Mucosa of descending colon (tissue), 3 donors: ENCODE measurements around the gene SRD5A1. TPM values are rescaled to one million over a fixed set of nuclear protein-coding genes. Genes with fewer than 3 reads are reported as not detected.

Experiments used
- ATAC-seq: fragments of 200-7000 bp; cut with Tn5 transposase; one replicate; pipeline ENCODE4 v1.9.1; 2020; ENCODE audit warnings: mild to moderate bottlenecking, moderate library complexity
- DNase-seq, 3 donors: peaks; one replicate each; pipeline ENCODE4 v3.0.0-alpha.2; 2020
- H3K36me3 ChIP-seq: fragments of 200-600 bp; one replicate; pipeline ENCODE4 v1.8.0; 2021; ENCODE audit warnings: low read depth, mild to moderate bottlenecking
- H3K4me1 ChIP-seq: fragments of 200-600 bp; one replicate; pipeline ENCODE4 v1.8.0; 2021; ENCODE audit warnings: low read depth, mild to moderate bottlenecking
- H3K4me3 ChIP-seq: fragments of 200-600 bp; one replicate; pipeline ENCODE4 v1.8.0; 2021; ENCODE audit warnings: mild to moderate bottlenecking
- H3K9me3 ChIP-seq: fragments of 200-600 bp; one replicate; pipeline ENCODE4 v1.8.0; 2021; ENCODE audit warnings: mild to moderate bottlenecking
- intact Hi-C, 2 donors: fragments of 100-400 bp; cut with DNase I in 1 of 2; cut with micrococcal nuclease in 1 of 2; formaldehyde crosslinking; loops; one replicate each; pipeline versions ENCODE4 v1.11.0 to v1.11.1; 2022; cut with DNase I, micrococcal nuclease
- total RNA-seq, 3 donors: library from RNA; stranded (reverse); fragmentation: NEBNext Ultra II Directional in 2 of 3; extraction: Animal tissue kit (Norgen Biotek cat#: 25700) in 2 of 3; gene quantifications; one replicate each; pipeline versions ENCODE4 v1.2.1 to v1.2.4, GENCODE V29; 2021 to 2023
- TF ChIP-seq, protein P1 (sequence below): fragments of 200-600 bp; IDR thresholded peaks from one replicate; pipeline ENCODE4 v1.8.0; 2022; ENCODE audit warnings: antibody characterized with exemption, mild to moderate bottlenecking
- donor health status: DM: no; HTN: no; CAD: no; lungs with moderate emphysema.
- donor health status: DM: no; HTN: no; CAD: no.
- donor health status: DM: no; HTN: yes; CAD: no.

Gene SRD5A1
- total RNA-seq, 3 donors from 2014 or later = 12.7 to 16.2 (median 14.3) TPM

DNA sequence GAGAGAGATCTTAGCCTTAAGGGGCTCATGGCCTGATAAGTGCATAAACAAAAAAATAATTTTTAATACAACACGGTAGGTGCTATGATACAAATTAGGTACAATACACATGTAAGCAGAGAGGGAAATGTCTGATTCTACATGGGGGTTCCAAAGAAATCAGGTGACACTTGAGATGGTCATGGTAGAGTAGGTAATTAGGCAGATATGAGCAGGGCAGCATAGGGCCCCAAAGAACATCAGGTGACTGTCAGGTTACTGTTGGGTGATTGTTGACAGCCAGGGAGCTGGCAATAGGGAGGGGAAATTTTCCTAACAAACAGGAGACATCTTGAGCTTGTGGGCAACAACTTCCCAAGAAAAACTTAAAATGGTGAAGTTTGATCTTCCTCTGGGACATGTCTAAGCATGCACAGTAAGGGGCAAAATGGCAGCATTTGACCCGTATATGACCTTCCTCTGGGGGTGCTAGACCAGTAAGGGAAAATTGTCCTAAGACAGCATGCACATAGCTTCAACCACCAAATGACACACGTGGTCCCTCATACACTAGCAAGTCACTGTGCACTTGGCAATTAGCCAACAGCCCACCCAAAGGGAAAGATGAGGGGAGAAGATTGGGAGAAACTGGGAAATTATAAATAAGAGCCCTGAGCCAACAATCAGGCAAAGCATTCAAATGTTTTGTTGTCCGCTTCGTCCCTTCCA lies 42.7 kb downstream of the SRD5A1 start:
- intact Hi-C loops = no loop called here
- no peak for DNase-seq
- TF ChIP-seq, protein P1, sequence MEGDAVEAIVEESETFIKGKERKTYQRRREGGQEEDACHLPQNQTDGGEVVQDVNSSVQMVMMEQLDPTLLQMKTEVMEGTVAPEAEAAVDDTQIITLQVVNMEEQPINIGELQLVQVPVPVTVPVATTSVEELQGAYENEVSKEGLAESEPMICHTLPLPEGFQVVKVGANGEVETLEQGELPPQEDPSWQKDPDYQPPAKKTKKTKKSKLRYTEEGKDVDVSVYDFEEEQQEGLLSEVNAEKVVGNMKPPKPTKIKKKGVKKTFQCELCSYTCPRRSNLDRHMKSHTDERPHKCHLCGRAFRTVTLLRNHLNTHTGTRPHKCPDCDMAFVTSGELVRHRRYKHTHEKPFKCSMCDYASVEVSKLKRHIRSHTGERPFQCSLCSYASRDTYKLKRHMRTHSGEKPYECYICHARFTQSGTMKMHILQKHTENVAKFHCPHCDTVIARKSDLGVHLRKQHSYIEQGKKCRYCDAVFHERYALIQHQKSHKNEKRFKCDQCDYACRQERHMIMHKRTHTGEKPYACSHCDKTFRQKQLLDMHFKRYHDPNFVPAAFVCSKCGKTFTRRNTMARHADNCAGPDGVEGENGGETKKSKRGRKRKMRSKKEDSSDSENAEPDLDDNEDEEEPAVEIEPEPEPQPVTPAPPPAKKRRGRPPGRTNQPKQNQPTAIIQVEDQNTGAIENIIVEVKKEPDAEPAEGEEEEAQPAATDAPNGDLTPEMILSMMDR = no peak

GRCh38 chr5:6676702-6677101 lies 43.5 kb downstream of the SRD5A1 start:
- TF ChIP-seq, protein P1 = no peak
- Histone ChIP-seq H3K4me3 (no peak overlapping the region), H3K4me1 (no peaks in the 10 kb centered on the region), H3K9me3 (no peaks in the 10 kb centered on the region), H3K36me3 (no peaks in the 10 kb centered on the region)
- intact Hi-C loops = no loop called here
- ATAC-seq = no peak
- no peak for DNase-seq

More for the DNA sequence above, 42.7 kb downstream of the SRD5A1 start:
- Histone ChIP-seq H3K4me3 (no peak overlapping the region), H3K9me3 (no peaks in the 10 kb centered on the region), H3K36me3 (no peaks in the 10 kb centered on the region), H3K4me1 (no peaks in the 10 kb centered on the region)
- no peak for ATAC-seq

GRCh38 chr5:6678385-6678784 lies 45.1 kb downstream of the SRD5A1 start:
- ATAC-seq (no peak), DNase-seq (no peak)
- H3K4me1 ChIP-seq = no peaks in the 10 kb centered on the region
- H3K9me3 ChIP-seq = no peaks in the 10 kb centered on the region
- intact Hi-C loops = no loop called here
- no peaks in the 10 kb centered on the region for H3K36me3 ChIP-seq
- H3K4me3 ChIP-seq = no peak overlapping the region
- TF ChIP-seq, protein P1 = no peak

GRCh38 chr5:6680922-6681321 lies 47.7 kb downstream of the SRD5A1 start:
- no peak overlapping the region for H3K4me3 ChIP-seq
- no peaks in the 10 kb centered on the region for H3K9me3 ChIP-seq
- intact Hi-C loops = no loop called here
- no peak for DNase-seq
- H3K36me3 ChIP-seq = no peaks in the 10 kb centered on the region
- TF ChIP-seq, protein P1 = no peak
- ATAC-seq = no peak
- H3K4me1 ChIP-seq = no peaks in the 10 kb centered on the region

- no peak overlapping the region for H3K4me3 ChIP-seq
- DNase-seq (no peak), ATAC-seq (no peak)
- H3K4me1 ChIP-seq = no peaks in the 10 kb centered on the region
- H3K36me3 ChIP-seq = no peaks in the 10 kb centered on the region
- no peaks in the 10 kb centered on the region for H3K9me3 ChIP-seq
- intact Hi-C loops = no loop called here
- TF ChIP-seq, protein P1 = no peak
These were observed 48.4 kb downstream of the SRD5A1 start for GRCh38 chr5:6681682-6682081.

DNA sequence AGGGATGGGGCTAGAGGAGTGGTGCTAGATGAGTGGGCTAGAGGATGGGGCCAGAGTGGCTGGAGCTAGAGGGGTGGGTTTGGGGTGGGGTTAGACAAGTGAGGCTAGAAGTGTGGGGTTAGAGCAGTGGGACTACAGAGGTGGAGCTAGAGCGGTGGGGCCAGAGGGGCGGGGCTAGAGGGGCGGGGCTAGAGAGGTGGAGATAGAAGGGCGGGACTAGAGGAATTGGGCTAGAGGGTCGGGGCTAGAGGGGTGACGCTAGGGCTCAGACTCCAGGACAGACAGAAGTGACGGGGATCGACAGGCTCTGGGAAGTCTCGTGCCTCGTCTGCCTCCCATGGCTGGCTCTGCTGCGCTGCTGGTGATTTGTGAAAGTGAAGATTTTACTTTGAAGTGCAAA lies 49.0 kb downstream of the SRD5A1 start:
- DNase-seq (no peak), ATAC-seq (no peak)
- Histone ChIP-seq H3K4me1 (no peaks in the 10 kb centered on the region), H3K9me3 (no peaks in the 10 kb centered on the region), H3K4me3 (no peak overlapping the region), H3K36me3 (no peaks in the 10 kb centered on the region)
- TF ChIP-seq, protein P1 = no peak
- intact Hi-C loops = no loop called here
